ENCODE results near the gene OR2A25. TPM values are rescaled to one million over a fixed set of nuclear protein-coding genes. Genes with fewer than 3 reads are reported as not detected.

Gene OR2A25, protein sequence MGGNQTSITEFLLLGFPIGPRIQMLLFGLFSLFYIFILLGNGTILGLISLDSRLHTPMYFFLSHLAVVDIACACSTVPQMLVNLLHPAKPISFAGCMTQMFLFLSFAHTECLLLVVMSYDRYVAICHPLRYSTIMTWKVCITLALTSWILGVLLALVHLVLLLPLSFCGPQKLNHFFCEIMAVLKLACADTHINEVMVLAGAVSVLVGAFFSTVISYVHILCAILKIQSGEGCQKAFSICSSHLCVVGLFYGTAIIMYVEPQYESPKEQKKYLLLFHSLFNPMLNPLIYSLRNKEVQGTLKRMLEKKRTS
- total RNA-seq, result not detected in 2 replicates

DNA sequence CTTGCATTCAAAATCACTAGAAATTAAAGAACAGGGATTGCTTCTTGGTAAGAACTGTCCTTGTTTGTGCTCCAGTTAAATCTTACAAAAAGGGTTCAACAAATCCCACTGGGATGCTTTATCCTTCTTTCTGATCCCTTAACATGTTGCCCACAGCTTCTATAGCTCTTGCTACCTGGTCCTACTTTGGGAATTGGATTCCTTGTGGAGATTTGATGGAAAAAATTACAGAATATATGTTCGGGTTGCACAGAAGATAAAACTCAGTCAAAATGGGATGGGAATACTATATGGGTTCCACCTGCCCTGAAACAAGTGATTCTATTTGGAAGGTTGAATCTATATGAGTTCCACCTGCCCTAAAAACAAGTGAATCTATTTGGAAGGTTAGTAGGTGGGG, at the start of gene OR2A25:
Gene OR2A25, plus strand, starts transcription at position 301 of the 400 bp plus-strand sequence. CDS start 4,409 bp downstream, outside the sequence.

DNA sequence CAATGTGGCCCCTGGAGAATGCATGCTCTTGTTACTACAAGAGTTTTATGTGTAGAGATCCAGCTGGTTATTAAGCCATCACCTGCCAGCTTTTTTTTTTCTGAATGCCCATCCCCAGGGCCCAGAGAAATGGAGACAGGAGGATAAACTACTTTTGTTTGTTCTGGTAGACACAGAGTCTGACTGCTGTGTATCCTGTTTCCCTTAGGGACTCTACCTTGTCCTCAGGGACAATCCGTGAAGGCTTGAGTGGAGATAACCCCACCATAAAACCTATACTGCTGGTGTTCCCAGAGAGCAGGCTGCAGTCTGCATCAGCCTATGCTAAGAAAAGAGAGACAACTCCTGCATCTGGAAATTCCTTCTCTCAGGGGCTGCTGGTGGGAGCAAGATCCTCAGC, 21.0 kb upstream of the OR2A25 start, which contains the start of gene OR2A5:
Gene OR2A5, plus strand, starts transcription at position 301 of the 400 bp plus-strand sequence. CDS start 1,454 bp downstream, outside the sequence.

DNA sequence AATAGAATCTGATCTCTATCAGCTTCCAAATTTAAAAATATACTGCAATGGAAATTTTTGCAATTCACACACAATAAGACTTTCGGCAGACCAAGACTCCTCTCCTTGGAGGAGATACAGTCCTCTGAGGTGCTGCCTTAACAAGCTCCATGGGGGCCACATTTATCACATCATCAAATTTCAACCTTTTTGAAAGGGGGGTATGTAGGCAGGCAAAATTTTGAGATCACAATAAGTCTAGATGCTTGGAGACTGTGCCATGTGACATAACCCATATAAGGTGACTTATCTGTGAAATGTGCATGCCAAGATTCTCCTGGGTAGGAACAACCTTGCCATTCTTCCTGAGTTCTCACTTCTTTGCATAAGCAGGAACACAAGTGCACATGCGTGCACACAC, 16.4 kb downstream of the OR2A25 start, which contains the start of gene OR2A12:
Gene OR2A12, plus strand, starts transcription at position 301 of the 400 bp plus-strand sequence. CDS start 8,830 bp downstream, outside the sequence.

DNA sequence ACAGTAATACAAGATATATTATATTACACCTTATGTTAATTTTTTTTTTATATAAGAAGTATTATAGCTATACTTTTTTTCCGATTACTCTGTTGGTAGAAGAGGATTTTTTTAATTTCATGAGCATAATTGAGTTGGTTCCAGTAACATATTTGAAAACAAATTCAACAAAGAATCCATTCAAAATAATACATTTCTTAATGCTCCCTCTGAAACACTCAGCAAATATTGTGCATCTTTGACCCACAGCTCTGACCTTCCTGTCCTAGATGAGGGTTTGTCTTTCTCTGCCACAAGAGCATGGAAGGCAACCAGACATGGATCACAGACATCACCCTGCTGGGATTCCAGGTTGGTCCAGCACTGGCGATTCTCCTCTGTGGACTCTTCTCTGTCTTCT, 39.7 kb downstream of the OR2A25 start, which contains the start of gene OR2A2:
Gene OR2A2, plus strand, starts transcription at position 301 of the 400 bp plus-strand sequence. Its CDS starts 0 bp downstream, at position 301.

DNA sequence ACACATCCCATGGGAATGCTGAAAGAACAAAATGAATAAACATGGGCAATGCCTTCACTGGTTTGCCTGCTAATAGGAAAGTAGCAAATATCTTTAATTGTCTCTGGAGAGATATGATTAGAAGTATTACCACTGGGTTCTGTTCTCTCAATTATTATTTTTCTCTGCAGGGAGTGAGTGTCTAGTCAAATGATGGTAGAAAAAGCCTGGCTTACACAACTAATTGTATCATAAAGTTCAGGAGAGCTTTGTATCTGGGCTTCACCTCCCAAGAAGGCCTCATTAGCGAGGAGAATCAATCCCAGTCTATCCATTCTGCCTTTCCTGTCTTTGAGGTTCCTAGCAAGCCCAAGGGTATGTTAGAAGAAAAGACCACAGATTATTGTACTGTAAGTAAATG, 53.3 kb downstream of the OR2A25 start, which contains the start of gene OR2A14:
Gene OR2A14, plus strand, starts transcription at position 301 of the 400 bp plus-strand sequence. CDS start 5,937 bp downstream, outside the sequence.

Other genes starting within 250 kb of the OR2A25 start
- gene TCAF1, start 167.6 kb upstream of the OR2A25 start, total RNA-seq, result 75.3 and 99.4 TPM in 2 replicates
- not detected in 2 replicates for gene OR2F2, start 134.6 kb upstream of the OR2A25 start, total RNA-seq
- gene OR2F1, start 115.0 kb upstream of the OR2A25 start, total RNA-seq, result not detected in 2 replicates
- gene OR6B1, start 69.5 kb upstream of the OR2A25 start, total RNA-seq, result not detected in 2 replicates
- not detected in 2 replicates for gene OR2A5, start 20.9 kb upstream of the OR2A25 start, total RNA-seq
- gene OR2A12, start 16.5 kb downstream of the OR2A25 start, total RNA-seq, result not detected in 2 replicates
- gene OR2A2, start 39.8 kb downstream of the OR2A25 start, total RNA-seq, result not detected in 2 replicates
- gene OR2A14, start 53.4 kb downstream of the OR2A25 start, total RNA-seq, result not detected in 2 replicates
- gene CTAGE4, start 113.7 kb downstream of the OR2A25 start, total RNA-seq, result 0.36 and 0.91 TPM in 2 replicates
- gene ARHGEF35, start 126.0 kb downstream of the OR2A25 start, total RNA-seq, result 0.63 and 1.3 TPM in 2 replicates
- 0.03 TPM in 1 of 2 replicates, not detected in the other for gene OR2A42, start 169.8 kb downstream of the OR2A25 start, total RNA-seq
- 0.07 and 0.40 TPM in 2 replicates for gene OR2A7, start 195.0 kb downstream of the OR2A25 start, total RNA-seq
- gene CTAGE8, start 199.5 kb downstream of the OR2A25 start, total RNA-seq, result 0.17 TPM in 1 of 2 replicates, not detected in the other
- gene OR2A1, start 242.6 kb downstream of the OR2A25 start, total RNA-seq, result 0.07 and 0.33 TPM in 2 replicates